Stimulated activated CD4-positive, alpha-beta T cell treated with anti-CD3 and anti-CD28 coated beads, TNF-alpha, amount 100 ng/mL, for 1 hour (primary cell): ENCODE results near the gene RPL27.
A peak's percentile ranks its signal among the peaks of the same experiment; 100 is the strongest.

Source experiments
- DNase-seq, 3 donors: peaks; one replicate each; pipeline ENCODE4 v3.0.0-alpha.2; 2020; ENCODE audit warnings: low read depth in 3 of 3, low spot score in 1 of 3

Gene RPL27

GRCh38 chr17:43020789-43021740, 22.8 kb downstream of the RPL27 start:
- no peak for DNase-seq

- peak in 1 of 3 donors; percentile 55 for DNase-seq
Measured at GRCh38 chr17:43021741-43022512, 23.7 kb downstream of the RPL27 start, which contains the start of gene VAT1. TSS of gene VAT1 (minus strand) at chr17:43022385. CDS start at chr17:43022322, 63 bp downstream.

GRCh38 chr17:43024407-43025289, 26.4 kb downstream of the RPL27 start, which contains the start of gene RND2:
TSS of gene RND2 (plus strand) at chr17:43025231. CDS start at chr17:43025348, 117 bp downstream.
- DNase-seq, result peak; percentile 45 to 64 (median 49)

GRCh38 chr17:43025290-43025657, 27.1 kb downstream of the RPL27 start:
- DNase-seq, result no peak

GRCh38 chr17:43025766-43026537, 27.7 kb downstream of the RPL27 start:
- no peak for DNase-seq

- no peak for DNase-seq
Measured at GRCh38 chr17:43026595-43026994, 28.4 kb downstream of the RPL27 start.

GRCh38 chr17:43027091-43028032, 29.1 kb downstream of the RPL27 start:
- no peak for DNase-seq

- DNase-seq, result no peak
Measured at GRCh38 chr17:43028221-43028861, 30.1 kb downstream of the RPL27 start.

GRCh38 chr17:43030137-43030767, 32.0 kb downstream of the RPL27 start:
- DNase-seq, result no peak

- no peak for DNase-seq
Measured at GRCh38 chr17:43031666-43032065, 33.4 kb downstream of the RPL27 start.

- no peak for DNase-seq
Measured at GRCh38 chr17:43033948-43034881, 36.0 kb downstream of the RPL27 start.

- DNase-seq, result no peak
Measured at GRCh38 chr17:43034894-43035293, 36.7 kb downstream of the RPL27 start.

GRCh38 chr17:43039646-43040045, 41.4 kb downstream of the RPL27 start:
- DNase-seq, result no peak

- DNase-seq, result no peak
Measured at GRCh38 chr17:43040655-43041054, 42.4 kb downstream of the RPL27 start.

- DNase-seq, result no peak
Measured at GRCh38 chr17:43042025-43042628, 43.9 kb downstream of the RPL27 start.

GRCh38 chr17:43043307-43043706, 45.1 kb downstream of the RPL27 start:
- DNase-seq, result no peak

GRCh38 chr17:43044024-43044423, 45.8 kb downstream of the RPL27 start:
- DNase-seq, result no peak
